SU-DHL-6 (cell line): ENCODE measurements around the gene UBE2D3.

ENCODE experiments used
- CTCF ChIP-seq: fragments of 200-600 bp; sonication (generic); IDR thresholded peaks from one replicate; pipeline ENCODE4 v1.5.1; 2017; ENCODE audit warnings: antibody characterized with exemption, mild to moderate bottlenecking, low read length, moderate library complexity; ENCODE audit not compliant: insufficient read depth, poor library complexity, severe bottlenecking
- EZH2phosphoT487 ChIP-seq: fragments of 200-600 bp; sonication (generic), shearing (Covaris generic); conservative IDR thresholded peaks from 2 replicates; pipeline ENCODE4 v1.6.1; 2018; ENCODE audit warnings: mild to moderate bottlenecking, antibody characterized with exemption, low read length, moderate library complexity, mixed read lengths

- TF ChIP-seq CTCF (no peak), EZH2phosphoT487 (no peak)
These were observed 2.5 kb upstream of the UBE2D3 start for GRCh38 chr4:102829803-102830202.
